Esophagus squamous epithelium (tissue), 4 donors: ENCODE measurements around the gene PRRT1B.

Source experiments
- POLR2A ChIP-seq, 4 donors: fragments of 450-650 bp; IDR thresholded peaks; one replicate each; pipeline ENCODE4 v1.6.1; 2017; ENCODE audit warnings: antibody characterized with exemption in 4 of 4, mild to moderate bottlenecking in 4 of 4, moderate library complexity in 3 of 4
- TF ChIP-seq, protein P1 (sequence below), 6 experiments: fragments of 450-650 bp in 4 of 6; fragments of 200-600 bp in 2 of 6; sonication (generic) in 2 of 6; IDR thresholded peaks; one replicate each; pipeline ENCODE4 v1.5.1; 2016 to 2019; ENCODE audit warnings: antibody characterized with exemption in 6 of 6, mild to moderate bottlenecking in 4 of 6, moderate library complexity in 4 of 6

- TF ChIP-seq, protein P1, sequence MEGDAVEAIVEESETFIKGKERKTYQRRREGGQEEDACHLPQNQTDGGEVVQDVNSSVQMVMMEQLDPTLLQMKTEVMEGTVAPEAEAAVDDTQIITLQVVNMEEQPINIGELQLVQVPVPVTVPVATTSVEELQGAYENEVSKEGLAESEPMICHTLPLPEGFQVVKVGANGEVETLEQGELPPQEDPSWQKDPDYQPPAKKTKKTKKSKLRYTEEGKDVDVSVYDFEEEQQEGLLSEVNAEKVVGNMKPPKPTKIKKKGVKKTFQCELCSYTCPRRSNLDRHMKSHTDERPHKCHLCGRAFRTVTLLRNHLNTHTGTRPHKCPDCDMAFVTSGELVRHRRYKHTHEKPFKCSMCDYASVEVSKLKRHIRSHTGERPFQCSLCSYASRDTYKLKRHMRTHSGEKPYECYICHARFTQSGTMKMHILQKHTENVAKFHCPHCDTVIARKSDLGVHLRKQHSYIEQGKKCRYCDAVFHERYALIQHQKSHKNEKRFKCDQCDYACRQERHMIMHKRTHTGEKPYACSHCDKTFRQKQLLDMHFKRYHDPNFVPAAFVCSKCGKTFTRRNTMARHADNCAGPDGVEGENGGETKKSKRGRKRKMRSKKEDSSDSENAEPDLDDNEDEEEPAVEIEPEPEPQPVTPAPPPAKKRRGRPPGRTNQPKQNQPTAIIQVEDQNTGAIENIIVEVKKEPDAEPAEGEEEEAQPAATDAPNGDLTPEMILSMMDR (IDR thresholded peaks at IDR 0.05): no peak
- TF ChIP-seq POLR2A (IDR thresholded peaks at IDR 0.05): no peak
These were observed 24.1 kb upstream of the PRRT1B start for GRCh38 chr9:131521203-131521602.
